Measurements from ENCODE around the gene SEC31A. TPM values are rescaled to one million over a fixed set of nuclear protein-coding genes. Genes with fewer than 3 reads are reported as not detected.

The SEC31A gene
- polyA plus RNA-seq, 1 of the 3 experiments (the other 2 are of a cell fraction): 147 TPM

GRCh38 chr4:82780752-82781231, 110.2 kb downstream of the SEC31A start (continued):
- TF ChIP-seq SIN3A (IDR thresholded peaks at IDR 0.05; ENCODE audit: borderline replicate concordance, low read depth, low read length): no peak
- TF ChIP-seq YY1 (IDR thresholded peaks at IDR 0.05; ENCODE audit: low read depth): no peak
- TF ChIP-seq USF2 (IDR thresholded peaks at IDR 0.05; ENCODE audit: borderline replicate concordance, low read depth, low read length): no peak
- TF ChIP-seq GABPA (IDR thresholded peaks at IDR 0.05; ENCODE audit: low read depth): no peak
- TF ChIP-seq FOXM1 (IDR thresholded peaks at IDR 0.05; ENCODE audit: low read depth): no peak
- TF ChIP-seq RXRA (IDR thresholded peaks at IDR 0.05; ENCODE audit: borderline replicate concordance, low read depth): no peak
- TF ChIP-seq POLR2AphosphoS5 (IDR thresholded peaks at IDR 0.05; ENCODE audit: low read depth, low read length): no peak
- TF ChIP-seq USF1 (IDR thresholded peaks at IDR 0.05; ENCODE audit: borderline replicate concordance, low read depth): no peak

GRCh38 chr4:82780170-82780751, 110.7 kb downstream of the SEC31A start:
- Histone ChIP-seq H2AFZ (ENCODE audit: low read depth) (no peak overlapping the region), H4K20me1 (ENCODE audit: insufficient read depth) (no peaks in the 10 kb centered on the region; the same call in 1 of the 2 replicates), H3K9me2 (no peaks in the 10 kb centered on the region), H3F3A (replicated peaks; ENCODE audit: insufficient read depth) (peaks cover 12% of the 10 kb centered on the region), H3K79me2 (ENCODE audit: insufficient read depth) (peaks cover 71% of the 10 kb centered on the region), H3K36me3 (replicated peaks in 1 of 2; ENCODE audit: control insufficient read depth in 1 of 2, insufficient read depth in 2 of 2, low read length in 1 of 2) (no peaks in the 10 kb centered on the region), H3K27ac (ENCODE audit: low read depth in 2 of 2, low read length in 1 of 2) (peak overlapping the region; percentile 59 to 65), H3K9ac (no peak overlapping the region), H3K9me3 (no peaks in the 10 kb centered on the region), H3K4me2 (peak overlapping the region; percentile 55), H3K4me1 (ENCODE audit: control insufficient read depth in 1 of 2, insufficient read depth in 2 of 2, low read depth in 1 of 2, low read length in 1 of 2) (peaks cover 28 to 29% of the 10 kb centered on the region in 2 experiments), H3K4me3 (ENCODE audit: low read depth in 2 of 2, low read length in 1 of 2) (no peak overlapping the region), H3K27me3 (ENCODE audit: insufficient read depth) (no peaks in the 10 kb centered on the region)
- no peak for DNase-seq
- 93% methylated on average over 1 of the region's 1 CpG for WGBS (ENCODE audit: low lambda C conversion rate)
- POLR2A ChIA-PET: no interaction called here
- CTCF ChIA-PET: no interaction called here
- TF ChIP-seq TEAD4 (IDR thresholded peaks at IDR 0.05; ENCODE audit: borderline replicate concordance, insufficient read depth) (no peak), POLR2AphosphoS5 (IDR thresholded peaks at IDR 0.05; ENCODE audit: low read depth, low read length) (no peak), MAX (IDR thresholded peaks at IDR 0.05; ENCODE audit: low read depth) (no peak), FOSL2 (IDR thresholded peaks at IDR 0.05; ENCODE audit: borderline replicate concordance, low read depth) (no peak), FOXM1 (IDR thresholded peaks at IDR 0.05; ENCODE audit: low read depth) (no peak), PBX3 (IDR thresholded peaks at IDR 0.05) (no peak), CTCF (IDR thresholded peaks at IDR 0.05) (no peak), TAF1 (IDR thresholded peaks at IDR 0.05; ENCODE audit: borderline replicate concordance, low read depth, low read length) (no peak)

All from SK-N-SH (cell line).